DLD1 (cell line): ENCODE measurements around the gene TRIM47.

Experiments used
- in situ Hi-C: cut with HindIII; loops from 2 replicates; pipeline ENCODE4 v1.10.0; 2017; ENCODE audit warnings: low sequenced_read_pairs

Gene TRIM47

GRCh38 chr17:75834279-75834920 lies 44.0 kb downstream of the TRIM47 start:
- in situ Hi-C loops, result no loop called here

GRCh38 chr17:75832652-75833400 lies 45.6 kb downstream of the TRIM47 start:
- in situ Hi-C loops, result no loop called here

GRCh38 chr17:75832164-75832651 lies 46.2 kb downstream of the TRIM47 start:
- in situ Hi-C loops, result no loop called here

GRCh38 chr17:75831032-75831571 lies 47.3 kb downstream of the TRIM47 start:
- in situ Hi-C loops, result no loop called here

- in situ Hi-C loops, result no loop called here
Observed at GRCh38 chr17:75830164-75831031, 48.0 kb downstream of the TRIM47 start.

- in situ Hi-C loops, result no loop called here
Observed at GRCh38 chr17:75829747-75830146, 48.6 kb downstream of the TRIM47 start.

- in situ Hi-C loops, result no loop called here
Observed at GRCh38 chr17:75828741-75829140, 49.6 kb downstream of the TRIM47 start.

GRCh38 chr17:75828076-75828400 lies 50.3 kb downstream of the TRIM47 start:
- in situ Hi-C loops, result no loop called here

- in situ Hi-C loops, result no loop called here
Observed at GRCh38 chr17:75827308-75828075, 50.9 kb downstream of the TRIM47 start.

GRCh38 chr17:75826561-75827307 lies 51.6 kb downstream of the TRIM47 start:
- in situ Hi-C loops, result no loop called here

GRCh38 chr17:75825748-75826370 lies 52.5 kb downstream of the TRIM47 start:
- in situ Hi-C loops, result no loop called here

- in situ Hi-C loops, result no loop called here
Observed at GRCh38 chr17:75825149-75825552, 53.2 kb downstream of the TRIM47 start.

- in situ Hi-C loops, result no loop called here
Observed at GRCh38 chr17:75824666-75825065, 53.7 kb downstream of the TRIM47 start.
